Type B pancreatic cell (in vitro differentiated cells): Measurements from ENCODE around the gene PDGFB. TPM values are rescaled to one million over a fixed set of nuclear protein-coding genes. Genes with fewer than 3 reads are reported as not detected.

Experiments
- DNase-seq: peaks from one replicate; pipeline ENCODE4 v3.0.0; 2021; ENCODE audit warnings: mixed read lengths; ENCODE audit not compliant: unreplicated experiment; ENCODE audit errors: extremely low spot score
- H3K27ac Mint-ChIP-seq: 2 replicates; pipeline ENCODE4 v1.8.0; 2021; ENCODE audit warnings: mild to moderate bottlenecking, mixed read lengths
- H3K27me3 Mint-ChIP-seq: 2 replicates; pipeline ENCODE4 v1.8.0; 2021; ENCODE audit warnings: mixed read lengths
- H3K36me3 Mint-ChIP-seq: 2 replicates; pipeline ENCODE4 v1.8.0; 2021; ENCODE audit warnings: mixed read lengths
- H3K4me1 Mint-ChIP-seq: one replicate; pipeline ENCODE4 v1.8.0; 2021; ENCODE audit warnings: mixed read lengths; ENCODE audit not compliant: unreplicated experiment
- H3K4me3 Mint-ChIP-seq: 2 replicates; pipeline ENCODE4 v1.8.0; 2021; ENCODE audit warnings: mild to moderate bottlenecking, mixed read lengths
- H3K9me3 Mint-ChIP-seq: 2 replicates; pipeline ENCODE4 v1.8.0; 2021; ENCODE audit warnings: mixed read lengths
- CTCF ChIP-seq: fragments of 200-600 bp; sonication (generic); conservative IDR thresholded peaks from 2 replicates; pipeline ENCODE4 v1.5.0; 2021; ENCODE audit warnings: antibody characterized with exemption, mild to moderate bottlenecking
- total RNA-seq: library from RNA; stranded (reverse); gene quantifications from 2 replicates; pipeline ENCODE4 v1.2.1, GENCODE V29; 2021; ENCODE audit warnings: low replicate concordance

PDGFB gene
- total RNA-seq, 1 donor from 2014 or later: 2.9 TPM

GRCh38 chr22:39249086-39249704 is 4.4 kb upstream of the PDGFB start:
- H3K36me3 Mint-ChIP-seq: no peaks in the 10 kb centered on the region
- H3K4me3 Mint-ChIP-seq: no peak overlapping the region
- H3K27ac Mint-ChIP-seq: no peak overlapping the region
- H3K27me3 Mint-ChIP-seq: peaks cover 31% of the 10 kb centered on the region
- H3K9me3 Mint-ChIP-seq: no peaks in the 10 kb centered on the region
- H3K4me1 Mint-ChIP-seq: peaks cover 5% of the 10 kb centered on the region
- no peak for TF ChIP-seq CTCF
- DNase-seq: no peak

GRCh38 chr22:39248254-39248653 is 3.5 kb upstream of the PDGFB start:
- Mint-ChIP-seq H3K4me1 (peaks cover 5% of the 10 kb centered on the region), H3K36me3 (no peaks in the 10 kb centered on the region), H3K9me3 (no peaks in the 10 kb centered on the region), H3K4me3 (no peak overlapping the region), H3K27me3 (peaks cover 37% of the 10 kb centered on the region), H3K27ac (no peak overlapping the region)
- no peak for TF ChIP-seq CTCF
- DNase-seq: no peak

- peaks cover 42% of the 10 kb centered on the region for H3K27me3 Mint-ChIP-seq
- no peaks in the 10 kb centered on the region for H3K9me3 Mint-ChIP-seq
- TF ChIP-seq CTCF: no peak
- no peak overlapping the region for H3K27ac Mint-ChIP-seq
- H3K4me3 Mint-ChIP-seq: no peak overlapping the region
- H3K36me3 Mint-ChIP-seq: no peaks in the 10 kb centered on the region
- no peak for DNase-seq
- H3K4me1 Mint-ChIP-seq: peaks cover 5% of the 10 kb centered on the region
Measured at GRCh38 chr22:39247361-39247760, 2.6 kb upstream of the PDGFB start.

- Mint-ChIP-seq H3K27ac (no peak overlapping the region), H3K4me3 (peak overlapping the region; percentile 30), H3K4me1 (peaks cover 5% of the 10 kb centered on the region), H3K9me3 (no peaks in the 10 kb centered on the region), H3K27me3 (peaks cover 40% of the 10 kb centered on the region), H3K36me3 (no peaks in the 10 kb centered on the region)
- no peak for DNase-seq
- TF ChIP-seq CTCF: no peak
Measured at GRCh38 chr22:39246690-39247332, 2.0 kb upstream of the PDGFB start.

- Mint-ChIP-seq H3K27me3 (peaks cover 45% of the 10 kb centered on the region), H3K4me3 (peak overlapping the region; percentile 87), H3K36me3 (no peaks in the 10 kb centered on the region), H3K27ac (no peak overlapping the region), H3K9me3 (no peaks in the 10 kb centered on the region), H3K4me1 (peaks cover 11% of the 10 kb centered on the region)
- DNase-seq: no peak
- no peak for TF ChIP-seq CTCF
Measured at GRCh38 chr22:39246217-39246616, 1.4 kb upstream of the PDGFB start.
